ENCODE measurements around the gene SH2D3A.

SH2D3A gene

GRCh38 chr19:6794686-6795431 is 27.6 kb upstream of the SH2D3A start:
- Histone ChIP-seq H3K27me3 (ENCODE audit: insufficient read depth, low read depth) (no peaks in the 10 kb centered on the region), H3K4me1 (ENCODE audit: low read depth, poor library complexity, severe bottlenecking) (peaks cover 35% of the 10 kb centered on the region), H3K36me3 (ENCODE audit: insufficient read depth) (no peaks in the 10 kb centered on the region), H3K27ac (no peak overlapping the region), H4K20me1 (ENCODE audit: insufficient read depth) (no peaks in the 10 kb centered on the region), H3K79me2 (ENCODE audit: insufficient read depth, low read depth) (peaks cover 67% of the 10 kb centered on the region), H3K4me2 (no peak overlapping the region), H2AFZ (ENCODE audit: low read depth) (no peak overlapping the region), H3K9ac (no peak overlapping the region), H3K4me3 (IDR thresholded peaks at IDR 0.05; ENCODE audit: insufficient read depth, low read depth, low read length) (no peak overlapping the region)
- TF ChIP-seq, protein P1, sequence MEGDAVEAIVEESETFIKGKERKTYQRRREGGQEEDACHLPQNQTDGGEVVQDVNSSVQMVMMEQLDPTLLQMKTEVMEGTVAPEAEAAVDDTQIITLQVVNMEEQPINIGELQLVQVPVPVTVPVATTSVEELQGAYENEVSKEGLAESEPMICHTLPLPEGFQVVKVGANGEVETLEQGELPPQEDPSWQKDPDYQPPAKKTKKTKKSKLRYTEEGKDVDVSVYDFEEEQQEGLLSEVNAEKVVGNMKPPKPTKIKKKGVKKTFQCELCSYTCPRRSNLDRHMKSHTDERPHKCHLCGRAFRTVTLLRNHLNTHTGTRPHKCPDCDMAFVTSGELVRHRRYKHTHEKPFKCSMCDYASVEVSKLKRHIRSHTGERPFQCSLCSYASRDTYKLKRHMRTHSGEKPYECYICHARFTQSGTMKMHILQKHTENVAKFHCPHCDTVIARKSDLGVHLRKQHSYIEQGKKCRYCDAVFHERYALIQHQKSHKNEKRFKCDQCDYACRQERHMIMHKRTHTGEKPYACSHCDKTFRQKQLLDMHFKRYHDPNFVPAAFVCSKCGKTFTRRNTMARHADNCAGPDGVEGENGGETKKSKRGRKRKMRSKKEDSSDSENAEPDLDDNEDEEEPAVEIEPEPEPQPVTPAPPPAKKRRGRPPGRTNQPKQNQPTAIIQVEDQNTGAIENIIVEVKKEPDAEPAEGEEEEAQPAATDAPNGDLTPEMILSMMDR (conservative IDR thresholded peaks at IDR 0.05; ENCODE audit: low read depth, low read length), result no peak

GRCh38 chr19:6793973-6794372 is 26.7 kb upstream of the SH2D3A start:
- H3K79me2 ChIP-seq (ENCODE audit: insufficient read depth, low read depth), result peaks cover 65% of the 10 kb centered on the region

GRCh38 chr19:6793411-6793810 is 26.2 kb upstream of the SH2D3A start:
- H3K4me3 ChIP-seq (IDR thresholded peaks at IDR 0.05; ENCODE audit: insufficient read depth, low read depth, low read length), result no peak overlapping the region
- no peak overlapping the region for H3K27ac ChIP-seq
- H2AFZ ChIP-seq (ENCODE audit: low read depth), result no peak overlapping the region
- no peak overlapping the region for H3K9ac ChIP-seq
- H3K27me3 ChIP-seq (ENCODE audit: insufficient read depth, low read depth), result no peaks in the 10 kb centered on the region
- H4K20me1 ChIP-seq (ENCODE audit: insufficient read depth), result no peaks in the 10 kb centered on the region
- H3K79me2 ChIP-seq (ENCODE audit: insufficient read depth, low read depth), result peaks cover 67% of the 10 kb centered on the region
- H3K36me3 ChIP-seq (ENCODE audit: insufficient read depth), result no peaks in the 10 kb centered on the region
- H3K4me1 ChIP-seq (ENCODE audit: low read depth, poor library complexity, severe bottlenecking), result peaks cover 39% of the 10 kb centered on the region
- TF ChIP-seq, protein P1 (conservative IDR thresholded peaks at IDR 0.05; ENCODE audit: low read depth, low read length), result no peak
- no peak overlapping the region for H3K4me2 ChIP-seq

More at GRCh38 chr19:6793973-6794372, 26.7 kb upstream of the SH2D3A start:
- no peak overlapping the region for H3K4me3 ChIP-seq (IDR thresholded peaks at IDR 0.05; ENCODE audit: insufficient read depth, low read depth, low read length)
- TF ChIP-seq, protein P1 (conservative IDR thresholded peaks at IDR 0.05; ENCODE audit: low read depth, low read length), result no peak
- H3K4me1 ChIP-seq (ENCODE audit: low read depth, poor library complexity, severe bottlenecking), result peaks cover 35% of the 10 kb centered on the region
- H4K20me1 ChIP-seq (ENCODE audit: insufficient read depth), result no peaks in the 10 kb centered on the region
- H3K27ac ChIP-seq, result no peak overlapping the region
- no peak overlapping the region for H3K4me2 ChIP-seq
- no peaks in the 10 kb centered on the region for H3K27me3 ChIP-seq (ENCODE audit: insufficient read depth, low read depth)
- no peak overlapping the region for H3K9ac ChIP-seq
- no peak overlapping the region for H2AFZ ChIP-seq (ENCODE audit: low read depth)
- H3K36me3 ChIP-seq (ENCODE audit: insufficient read depth), result no peaks in the 10 kb centered on the region

DNA sequence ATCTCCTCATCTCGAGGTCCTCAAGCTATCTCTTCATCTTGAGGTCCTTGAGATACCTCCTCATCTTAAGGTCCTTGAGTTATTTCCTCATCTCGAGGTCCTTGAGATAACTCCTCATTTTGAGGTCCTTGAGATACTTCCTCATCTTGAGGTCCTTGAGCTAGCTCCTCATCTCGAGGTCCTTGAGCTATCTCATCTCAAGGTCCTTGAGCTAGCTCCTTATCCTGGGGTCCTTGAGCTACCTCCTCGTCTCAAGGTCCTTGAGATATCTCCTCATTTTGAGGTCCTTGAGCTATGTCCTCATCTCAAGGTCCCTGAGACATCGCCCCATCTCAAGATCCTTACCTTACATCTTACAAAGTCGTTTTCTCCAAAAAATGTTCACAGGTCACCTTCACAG is 24.0 kb upstream of the SH2D3A start:
- Histone ChIP-seq H3K4me1 (ENCODE audit: low read depth, poor library complexity, severe bottlenecking) (peaks cover 48% of the 10 kb centered on the region), H3K4me3 (IDR thresholded peaks at IDR 0.05; ENCODE audit: insufficient read depth, low read depth, low read length) (no peak overlapping the region), H4K20me1 (ENCODE audit: insufficient read depth) (no peaks in the 10 kb centered on the region), H2AFZ (ENCODE audit: low read depth) (no peak overlapping the region), H3K79me2 (ENCODE audit: insufficient read depth, low read depth) (peaks cover 48% of the 10 kb centered on the region), H3K36me3 (ENCODE audit: insufficient read depth) (no peaks in the 10 kb centered on the region), H3K4me2 (peak overlapping the region; percentile 94), H3K27ac (peak overlapping the region; percentile 80), H3K27me3 (ENCODE audit: insufficient read depth, low read depth) (no peaks in the 10 kb centered on the region), H3K9ac (no peak overlapping the region)
- TF ChIP-seq, protein P1 (conservative IDR thresholded peaks at IDR 0.05; ENCODE audit: low read depth, low read length), result no peak
